HG03378 (cell line): ENCODE data around the gene TMEM196.
"Not testable (repeated sequence)": the region's sequence is repeated elsewhere in the genome, so short reads cannot be mapped to it uniquely, and the experiment has no call there.

ENCODE experiments used
- ATAC-seq: cut with Tn5 transposase; IDR thresholded peaks from one replicate; pipeline ENCODE4 v1.9.1; 2021; ENCODE audit warnings: mild to moderate bottlenecking, moderate library complexity; ENCODE audit not compliant: unreplicated experiment

The TMEM196 gene

GRCh38 chr7:19708397-19709248 lies 64.8 kb downstream of the TMEM196 start, which contains the start of gene POLR1F:
Gene POLR1F (minus strand): TSS chr7:19709037. CDS start chr7:19709016, 21 bp downstream.
- peak; percentile 93 for ATAC-seq

- no peak for ATAC-seq
Observed at GRCh38 chr7:19707240-19707639, 66.2 kb downstream of the TMEM196 start.

- ATAC-seq: no peak
Observed at GRCh38 chr7:19705663-19706062, 67.8 kb downstream of the TMEM196 start.

GRCh38 chr7:19701471-19701870 lies 71.9 kb downstream of the TMEM196 start:
- ATAC-seq: no peak

- no peak for ATAC-seq
Observed at GRCh38 chr7:19700936-19701335, 72.5 kb downstream of the TMEM196 start.

- no peak for ATAC-seq
Observed at GRCh38 chr7:19698331-19698730, 75.1 kb downstream of the TMEM196 start.

GRCh38 chr7:19696926-19697325 lies 76.5 kb downstream of the TMEM196 start:
- no peak for ATAC-seq

- ATAC-seq: no peak
Observed at GRCh38 chr7:19692111-19692828, 81.1 kb downstream of the TMEM196 start.

- ATAC-seq: no peak
Observed at GRCh38 chr7:19690736-19691135, 82.7 kb downstream of the TMEM196 start.

GRCh38 chr7:19689130-19689529 lies 84.3 kb downstream of the TMEM196 start:
- not testable (repeated sequence) for ATAC-seq

GRCh38 chr7:19681596-19681995 lies 91.8 kb downstream of the TMEM196 start:
- ATAC-seq: no peak

- peak; percentile 97 for ATAC-seq
Observed at GRCh38 chr7:19677180-19677579, 96.2 kb downstream of the TMEM196 start.

- no peak for ATAC-seq
Observed at GRCh38 chr7:19675816-19676215, 97.6 kb downstream of the TMEM196 start.

- no peak for ATAC-seq
Observed at GRCh38 chr7:19674266-19674960, 99.0 kb downstream of the TMEM196 start.

- no peak for ATAC-seq
Observed at GRCh38 chr7:19670806-19671205, 102.6 kb downstream of the TMEM196 start.
